Type B pancreatic cell (in vitro differentiated cells): ENCODE results near the gene CREB3. TPM values are rescaled to one million over a fixed set of nuclear protein-coding genes. Genes with fewer than 3 reads are reported as not detected.

ENCODE experiments used
- DNase-seq: peaks from one replicate; pipeline ENCODE4 v3.0.0; 2021; ENCODE audit warnings: mixed read lengths; ENCODE audit not compliant: unreplicated experiment; ENCODE audit errors: extremely low spot score
- H3K27ac Mint-ChIP-seq: 2 replicates; pipeline ENCODE4 v1.8.0; 2021; ENCODE audit warnings: mild to moderate bottlenecking, mixed read lengths
- H3K27me3 Mint-ChIP-seq: 2 replicates; pipeline ENCODE4 v1.8.0; 2021; ENCODE audit warnings: mixed read lengths
- H3K36me3 Mint-ChIP-seq: 2 replicates; pipeline ENCODE4 v1.8.0; 2021; ENCODE audit warnings: mixed read lengths
- H3K4me1 Mint-ChIP-seq: one replicate; pipeline ENCODE4 v1.8.0; 2021; ENCODE audit warnings: mixed read lengths; ENCODE audit not compliant: unreplicated experiment
- H3K4me3 Mint-ChIP-seq: 2 replicates; pipeline ENCODE4 v1.8.0; 2021; ENCODE audit warnings: mild to moderate bottlenecking, mixed read lengths
- H3K9me3 Mint-ChIP-seq: 2 replicates; pipeline ENCODE4 v1.8.0; 2021; ENCODE audit warnings: mixed read lengths
- total RNA-seq: library from RNA; stranded (reverse); gene quantifications from 2 replicates; pipeline ENCODE4 v1.2.1, GENCODE V29; 2021; ENCODE audit warnings: low replicate concordance
- TF ChIP-seq, protein P1 (sequence below): fragments of 200-600 bp; sonication (generic); conservative IDR thresholded peaks from 2 replicates; pipeline ENCODE4 v1.5.0; 2021; ENCODE audit warnings: antibody characterized with exemption, mild to moderate bottlenecking

The CREB3 gene
- total RNA-seq, 1 donor from 2014 or later = 29.1 TPM

GRCh38 chr9:35763181-35763580 lies 30.7 kb downstream of the CREB3 start:
- H3K36me3 Mint-ChIP-seq = peaks cover 4% of the 10 kb centered on the region
- DNase-seq = no peak
- no peak overlapping the region for H3K4me3 Mint-ChIP-seq
- no peaks in the 10 kb centered on the region for H3K27me3 Mint-ChIP-seq
- TF ChIP-seq, protein P1, sequence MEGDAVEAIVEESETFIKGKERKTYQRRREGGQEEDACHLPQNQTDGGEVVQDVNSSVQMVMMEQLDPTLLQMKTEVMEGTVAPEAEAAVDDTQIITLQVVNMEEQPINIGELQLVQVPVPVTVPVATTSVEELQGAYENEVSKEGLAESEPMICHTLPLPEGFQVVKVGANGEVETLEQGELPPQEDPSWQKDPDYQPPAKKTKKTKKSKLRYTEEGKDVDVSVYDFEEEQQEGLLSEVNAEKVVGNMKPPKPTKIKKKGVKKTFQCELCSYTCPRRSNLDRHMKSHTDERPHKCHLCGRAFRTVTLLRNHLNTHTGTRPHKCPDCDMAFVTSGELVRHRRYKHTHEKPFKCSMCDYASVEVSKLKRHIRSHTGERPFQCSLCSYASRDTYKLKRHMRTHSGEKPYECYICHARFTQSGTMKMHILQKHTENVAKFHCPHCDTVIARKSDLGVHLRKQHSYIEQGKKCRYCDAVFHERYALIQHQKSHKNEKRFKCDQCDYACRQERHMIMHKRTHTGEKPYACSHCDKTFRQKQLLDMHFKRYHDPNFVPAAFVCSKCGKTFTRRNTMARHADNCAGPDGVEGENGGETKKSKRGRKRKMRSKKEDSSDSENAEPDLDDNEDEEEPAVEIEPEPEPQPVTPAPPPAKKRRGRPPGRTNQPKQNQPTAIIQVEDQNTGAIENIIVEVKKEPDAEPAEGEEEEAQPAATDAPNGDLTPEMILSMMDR = no peak
- H3K27ac Mint-ChIP-seq = no peak overlapping the region
- H3K4me1 Mint-ChIP-seq = peaks cover 11% of the 10 kb centered on the region
- no peaks in the 10 kb centered on the region for H3K9me3 Mint-ChIP-seq

- H3K27ac Mint-ChIP-seq = no peak overlapping the region
- no peak overlapping the region for H3K4me3 Mint-ChIP-seq
- no peaks in the 10 kb centered on the region for H3K9me3 Mint-ChIP-seq
- DNase-seq = no peak
- no peaks in the 10 kb centered on the region for H3K27me3 Mint-ChIP-seq
- peaks cover 11% of the 10 kb centered on the region for H3K4me1 Mint-ChIP-seq
- TF ChIP-seq, protein P1 = no peak
- H3K36me3 Mint-ChIP-seq = peaks cover 4% of the 10 kb centered on the region
Measured at GRCh38 chr9:35763803-35764202, 31.3 kb downstream of the CREB3 start.

DNA sequence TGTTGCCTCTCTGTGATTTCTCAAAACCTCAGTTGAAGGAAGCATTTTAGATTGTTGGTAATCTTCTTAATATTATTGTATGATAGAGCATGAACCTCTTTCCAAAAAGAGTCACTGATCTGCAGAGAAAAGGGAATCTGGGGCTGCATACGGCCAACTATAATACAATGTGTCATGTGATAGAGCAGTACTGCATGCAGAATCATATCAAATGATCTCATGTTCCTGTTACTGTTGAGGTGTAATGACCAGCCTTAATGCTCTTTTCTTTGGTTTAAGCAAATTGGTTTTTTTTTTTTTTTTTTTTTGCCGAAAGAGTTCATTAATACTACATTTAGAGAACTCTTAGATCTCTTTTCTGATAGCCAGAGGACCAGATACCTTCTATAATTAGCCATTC lies 34.5 kb downstream of the CREB3 start:
- H3K4me3 Mint-ChIP-seq = no peak overlapping the region
- H3K27me3 Mint-ChIP-seq = no peaks in the 10 kb centered on the region
- TF ChIP-seq, protein P1 = no peak
- H3K36me3 Mint-ChIP-seq = no peaks in the 10 kb centered on the region
- H3K27ac Mint-ChIP-seq = no peak overlapping the region
- no peak for DNase-seq
- H3K4me1 Mint-ChIP-seq = no peaks in the 10 kb centered on the region
- no peaks in the 10 kb centered on the region for H3K9me3 Mint-ChIP-seq

GRCh38 chr9:35767458-35767857 lies 35.0 kb downstream of the CREB3 start:
- DNase-seq = no peak
- H3K27me3 Mint-ChIP-seq = no peaks in the 10 kb centered on the region
- H3K36me3 Mint-ChIP-seq = no peaks in the 10 kb centered on the region
- H3K4me1 Mint-ChIP-seq = no peaks in the 10 kb centered on the region
- no peaks in the 10 kb centered on the region for H3K9me3 Mint-ChIP-seq
- TF ChIP-seq, protein P1 = no peak
- no peak overlapping the region for H3K4me3 Mint-ChIP-seq
- no peak overlapping the region for H3K27ac Mint-ChIP-seq

- TF ChIP-seq, protein P1 = no peak
- no peaks in the 10 kb centered on the region for H3K27me3 Mint-ChIP-seq
- no peak for DNase-seq
Measured at GRCh38 chr9:35769763-35770162, 37.3 kb downstream of the CREB3 start.

GRCh38 chr9:35771075-35771433 lies 38.6 kb downstream of the CREB3 start:
- no peak for DNase-seq
- TF ChIP-seq, protein P1 = no peak
- H3K27me3 Mint-ChIP-seq = no peaks in the 10 kb centered on the region
- H3K27ac Mint-ChIP-seq = no peak overlapping the region
- peaks cover 10% of the 10 kb centered on the region for H3K4me1 Mint-ChIP-seq
- H3K36me3 Mint-ChIP-seq = no peaks in the 10 kb centered on the region
- H3K4me3 Mint-ChIP-seq = no peak overlapping the region
- no peaks in the 10 kb centered on the region for H3K9me3 Mint-ChIP-seq

More at GRCh38 chr9:35769763-35770162, 37.3 kb downstream of the CREB3 start:
- Mint-ChIP-seq H3K27ac (no peak overlapping the region), H3K4me1 (no peaks in the 10 kb centered on the region), H3K36me3 (no peaks in the 10 kb centered on the region), H3K9me3 (no peaks in the 10 kb centered on the region), H3K4me3 (no peak overlapping the region)
